ENCODE measurements around the gene CALHM3. TPM values are rescaled to one million over a fixed set of nuclear protein-coding genes. Genes with fewer than 3 reads are reported as not detected.
"Not testable (repeated sequence)": the region's sequence is repeated elsewhere in the genome, so short reads cannot be mapped to it uniquely, and the experiment has no call there.

CALHM3 gene
- total RNA-seq, 1 experiment from 2014 or later = 0.39 TPM

- DNase-seq (ENCODE audit: low read depth) = no peak
Observed at GRCh38 chr10:103502849-103503660, 24.0 kb upstream of the CALHM3 start.

- no peak for DNase-seq (ENCODE audit: low read depth)
Observed at GRCh38 chr10:103501186-103501585, 22.1 kb upstream of the CALHM3 start.

GRCh38 chr10:103500481-103500880 is 21.4 kb upstream of the CALHM3 start:
- DNase-seq (ENCODE audit: low read depth) = no peak

GRCh38 chr10:103499881-103500280 is 20.8 kb upstream of the CALHM3 start:
- DNase-seq (ENCODE audit: low read depth) = peak; percentile 48

- no peak for DNase-seq (ENCODE audit: low read depth)
Observed at GRCh38 chr10:103498936-103499638, 20.0 kb upstream of the CALHM3 start.

- DNase-seq (ENCODE audit: low read depth) = no peak
Observed at GRCh38 chr10:103497161-103497915, 18.3 kb upstream of the CALHM3 start.

- DNase-seq (ENCODE audit: low read depth) = no peak
Observed at GRCh38 chr10:103495321-103495720, 16.3 kb upstream of the CALHM3 start.

GRCh38 chr10:103493916-103494877 is 15.2 kb upstream of the CALHM3 start:
- DNase-seq (ENCODE audit: low read depth) = no peak

- DNase-seq (ENCODE audit: low read depth) = peak; percentile 39
Observed at GRCh38 chr10:103493362-103493915, 14.4 kb upstream of the CALHM3 start, which contains the start of gene NEURL1. Gene NEURL1, plus strand, starts transcription at chr10:103493705. Its CDS starts 683 bp downstream, at chr10:103494388.

GRCh38 chr10:103492655-103493261 is 13.7 kb upstream of the CALHM3 start:
- no peak for DNase-seq (ENCODE audit: low read depth)

GRCh38 chr10:103491729-103492364 is 12.8 kb upstream of the CALHM3 start:
- DNase-seq (ENCODE audit: low read depth) = peak; percentile 94

GRCh38 chr10:103490986-103491314 is 11.9 kb upstream of the CALHM3 start:
- DNase-seq (ENCODE audit: low read depth) = no peak

GRCh38 chr10:103487410-103487708 is 8.3 kb upstream of the CALHM3 start:
- no peak for DNase-seq (ENCODE audit: low read depth)

GRCh38 chr10:103486635-103487409 is 7.8 kb upstream of the CALHM3 start:
- not testable (repeated sequence) for DNase-seq (ENCODE audit: low read depth)

- peak; percentile 71 for DNase-seq (ENCODE audit: low read depth)
Observed at GRCh38 chr10:103481974-103482531, 3.0 kb upstream of the CALHM3 start.

- DNase-seq (ENCODE audit: low read depth) = peak; percentile 62
Observed at GRCh38 chr10:103480521-103480920, 1.5 kb upstream of the CALHM3 start.

GRCh38 chr10:103478671-103479070 is 369 bp downstream of the CALHM3 start:
- no peak for DNase-seq (ENCODE audit: low read depth)

- DNase-seq (ENCODE audit: low read depth) = no peak
Observed at GRCh38 chr10:103476046-103476768, 2.8 kb downstream of the CALHM3 start.
